Right atrium auricular region (tissue), 2 donors: Measurements from ENCODE around the gene MYBPC2. TPM values are rescaled to one million over a fixed set of nuclear protein-coding genes. Genes with fewer than 3 reads are reported as not detected.
"Not testable (repeated sequence)": the region's sequence is repeated elsewhere in the genome, so short reads cannot be mapped to it uniquely, and the experiment has no call there.

ENCODE experiments used
- DNase-seq: peaks from one replicate; pipeline ENCODE4 v3.0.0-alpha.2; 2019; ENCODE audit warnings: low spot score
- H3K27ac ChIP-seq, 2 donors: fragments of 200-600 bp; sonication (generic); 1 replicate in 1 of 2; 2 replicates in 1 of 2; pipeline ENCODE4 v1.5.1; 2016 to 2019
- H3K27me3 ChIP-seq, 2 donors: fragments of 200-600 bp; sonication (generic); one replicate each; pipeline versions ENCODE4 v1.5.1 to v1.6.0; 2017 to 2019
- H3K36me3 ChIP-seq: fragments of 200-600 bp; sonication (generic); one replicate; pipeline ENCODE4 v1.5.1; 2016
- H3K4me1 ChIP-seq, 2 donors: fragments of 200-600 bp; sonication (generic); one replicate each; pipeline versions ENCODE4 v1.5.1 to v1.6.0; 2017 to 2019
- H3K4me3 ChIP-seq, 2 donors: fragments of 200-600 bp; sonication (generic); 1 replicate in 1 of 2; 2 replicates in 1 of 2; pipeline ENCODE4 v1.5.1; 2017 to 2019; ENCODE audit warnings: mild to moderate bottlenecking in 1 of 2, moderate library complexity in 1 of 2
- H3K9me3 ChIP-seq, 2 donors: fragments of 200-600 bp; sonication (generic); one replicate each; pipeline ENCODE4 v1.5.1; 2019
- CTCF ChIP-seq, 2 donors: fragments of 200-600 bp; sonication (generic); IDR thresholded peaks; one replicate each; pipeline ENCODE4 v1.5.1; 2019; ENCODE audit warnings: antibody characterized with exemption in 2 of 2
- total RNA-seq, 2 donors: library from RNA; depleted of rRNA; stranded (reverse); fragments of >200 nt; gene quantifications; one replicate each; pipeline ENCODE4 v1.1.0, GENCODE V29; 2016

The MYBPC2 gene
- total RNA-seq, 2 donors from 2014 or later, result not detected

- Histone ChIP-seq H3K9me3 (no peaks in the 10 kb centered on the region), H3K4me1 (peaks cover 0 to 18% of the 10 kb centered on the region in 2 donors), H3K4me3 (no peak overlapping the region), H3K27ac (no peak overlapping the region), H3K36me3 (no peaks in the 10 kb centered on the region), H3K27me3 (peaks cover 0 to 7% of the 10 kb centered on the region in 2 donors)
- no peak for DNase-seq
- TF ChIP-seq CTCF (IDR thresholded peaks at IDR 0.05), result no peak
These were observed 2.5 kb downstream of the MYBPC2 start for GRCh38 chr19:50435221-50435620.

DNA sequence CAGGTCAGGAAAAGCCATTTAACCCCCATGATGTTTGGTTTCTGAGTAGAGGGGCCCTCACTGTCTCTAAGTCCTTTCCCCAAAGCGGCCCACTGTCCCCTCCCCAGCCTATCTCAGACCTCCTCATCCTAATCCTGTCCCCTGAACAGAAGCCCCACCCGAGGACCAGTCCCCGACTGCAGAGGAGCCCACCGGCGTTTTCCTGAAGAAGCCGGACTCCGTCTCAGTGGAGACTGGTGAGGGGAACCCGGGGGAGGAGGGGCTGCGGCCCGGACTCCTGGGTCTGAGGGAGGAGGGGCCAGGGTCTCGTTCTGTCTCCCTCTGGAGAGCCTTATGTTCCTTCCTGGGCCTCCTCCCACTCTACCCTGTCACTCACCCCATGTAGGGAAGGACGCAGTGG lies 2.9 kb downstream of the MYBPC2 start:
- H3K9me3 ChIP-seq, result no peaks in the 10 kb centered on the region
- no peak for DNase-seq
- H3K4me3 ChIP-seq, result no peak overlapping the region
- TF ChIP-seq CTCF (IDR thresholded peaks at IDR 0.05), result no peak
- H3K4me1 ChIP-seq, result peaks cover 0 to 18% of the 10 kb centered on the region in 2 donors
- peaks cover 0 to 7% of the 10 kb centered on the region in 2 donors for H3K27me3 ChIP-seq
- H3K36me3 ChIP-seq, result no peaks in the 10 kb centered on the region
- H3K27ac ChIP-seq, result no peak overlapping the region

DNA sequence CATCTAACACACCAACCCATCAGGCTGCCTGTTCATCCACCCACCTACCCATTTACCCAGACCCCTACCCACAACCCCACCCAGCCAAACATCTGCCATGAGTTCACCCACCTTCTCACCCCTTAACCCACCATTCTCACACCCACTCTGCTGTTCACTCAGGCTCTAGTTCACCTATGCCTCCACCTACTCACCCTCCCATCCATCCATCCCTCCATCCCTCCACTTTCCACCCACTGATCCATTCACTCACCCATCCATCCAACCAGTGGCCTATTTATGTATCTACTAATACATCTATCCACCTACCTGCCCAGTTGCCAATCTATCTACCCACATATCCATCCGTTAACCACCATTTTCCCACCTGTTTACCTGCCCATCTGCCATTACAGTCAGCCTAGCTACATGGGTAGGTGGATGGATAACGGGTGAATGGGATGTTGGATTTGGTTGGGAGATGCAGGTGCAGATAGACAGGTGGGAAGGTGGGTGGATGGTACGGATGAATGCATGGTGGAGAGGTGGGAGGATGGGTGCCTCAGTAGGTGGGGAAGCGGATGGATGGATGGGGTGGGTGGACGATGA lies 5.3 kb downstream of the MYBPC2 start:
- Histone ChIP-seq H3K4me1 (no peaks in the 10 kb centered on the region), H3K9me3 (no peaks in the 10 kb centered on the region), H3K4me3 (no peak overlapping the region), H3K36me3 (no peaks in the 10 kb centered on the region), H3K27ac (no peak overlapping the region), H3K27me3 (no peaks in the 10 kb centered on the region)
- no peak for TF ChIP-seq CTCF (IDR thresholded peaks at IDR 0.05)
- no peak for DNase-seq

- not testable (repeated sequence) for H3K36me3 ChIP-seq, H3K4me1 ChIP-seq, H3K9me3 ChIP-seq, H3K27me3 ChIP-seq, H3K4me3 ChIP-seq, H3K27ac ChIP-seq, DNase-seq
These were observed 6.4 kb downstream of the MYBPC2 start for GRCh38 chr19:50439130-50439529.

GRCh38 chr19:50444059-50444458 lies 11.4 kb downstream of the MYBPC2 start:
- no peaks in the 10 kb centered on the region for H3K4me1 ChIP-seq
- H3K36me3 ChIP-seq, result no peaks in the 10 kb centered on the region
- H3K27ac ChIP-seq, result no peak overlapping the region
- no peak overlapping the region for H3K4me3 ChIP-seq
- no peaks in the 10 kb centered on the region for H3K27me3 ChIP-seq
- no peak for DNase-seq
- TF ChIP-seq CTCF (IDR thresholded peaks at IDR 0.05), result no peak
- no peaks in the 10 kb centered on the region for H3K9me3 ChIP-seq

DNA sequence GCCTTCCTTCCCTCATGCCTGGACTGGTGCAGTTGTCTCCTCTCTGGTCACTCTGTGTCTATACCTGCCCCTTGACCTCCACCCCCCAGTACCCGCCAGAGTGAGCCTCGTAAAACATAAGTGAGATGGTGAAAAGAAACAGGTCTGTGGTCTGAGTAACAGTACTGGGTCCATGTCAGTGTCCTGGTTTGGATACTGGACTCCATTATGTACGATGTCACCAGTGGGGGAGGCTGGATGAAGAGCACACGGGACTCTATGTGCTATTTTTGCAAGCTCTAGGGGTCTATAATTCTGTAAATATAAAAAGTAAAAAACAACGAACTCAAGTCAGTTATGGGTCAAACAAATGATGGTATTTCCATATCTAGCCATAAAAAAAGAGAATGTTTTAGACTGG lies 14.4 kb downstream of the MYBPC2 start:
- H3K27me3 ChIP-seq, result no peaks in the 10 kb centered on the region
- no peak overlapping the region for H3K4me3 ChIP-seq
- no peak overlapping the region for H3K27ac ChIP-seq
- H3K9me3 ChIP-seq, result no peaks in the 10 kb centered on the region
- no peak for TF ChIP-seq CTCF (IDR thresholded peaks at IDR 0.05)
- H3K36me3 ChIP-seq, result no peaks in the 10 kb centered on the region
- no peak for DNase-seq
- no peaks in the 10 kb centered on the region for H3K4me1 ChIP-seq
